DND-41 (cell line): ENCODE results near the gene TBC1D22A.

Experiments
- ATAC-seq: fragments of 200-7000 bp; cut with Tn5 transposase; 3 replicates; pipeline ENCODE4 v1.9.1; 2021; ENCODE audit warnings: low read depth; ENCODE audit not compliant: insufficient read depth
- DNase-seq: peaks from one replicate; pipeline ENCODE4 v3.0.0-alpha.2; 2020
- H2AFZ ChIP-seq: 2 replicates; pipeline ENCODE4 v1.6.0; 2012; ENCODE audit warnings: low read depth, low read length
- H3K27ac ChIP-seq: 2 replicates; pipeline ENCODE4 v1.5.1; 2012; ENCODE audit warnings: low read length, inconsistent platforms
- H3K27me3 ChIP-seq: fragments of 200-600 bp; sonication (generic); 2 replicates; pipeline ENCODE4 v1.6.0; 2012; ENCODE audit warnings: low read length, mild to moderate bottlenecking, inconsistent platforms; ENCODE audit not compliant: insufficient read depth, poor library complexity
- H3K36me3 ChIP-seq: 2 replicates; pipeline ENCODE4 v1.5.1; 2012; ENCODE audit warnings: low read length, inconsistent platforms; ENCODE audit not compliant: insufficient read depth
- H3K4me1 ChIP-seq: 2 replicates; pipeline ENCODE4 v1.5.1; 2012; ENCODE audit warnings: mild to moderate bottlenecking, low read length; ENCODE audit not compliant: insufficient read depth
- H3K4me2 ChIP-seq: 2 replicates; pipeline ENCODE4 v1.6.0; 2012; ENCODE audit warnings: mild to moderate bottlenecking, moderate library complexity, low read length, inconsistent platforms; ENCODE audit not compliant: insufficient read depth
- H3K4me3 ChIP-seq, 2 experiments: fragments of 200-600 bp in 1 of 2; shearing (Covaris generic) in 1 of 2; 2 replicates each; pipeline ENCODE4 v1.5.1; 2012 to 2016; ENCODE audit warnings: inconsistent platforms in 2 of 2, low read length in 2 of 2, mild to moderate bottlenecking in 2 of 2, low read depth in 1 of 2, moderate library complexity in 1 of 2
- H3K79me2 ChIP-seq: 2 replicates; pipeline ENCODE4 v1.6.0; 2012; ENCODE audit warnings: low read length, inconsistent platforms; ENCODE audit not compliant: insufficient read depth
- H3K9ac ChIP-seq: 2 replicates; pipeline ENCODE4 v1.6.0; 2012; ENCODE audit warnings: low read depth, mild to moderate bottlenecking, inconsistent platforms, low read length, moderate library complexity
- H3K9me3 ChIP-seq: 2 replicates; pipeline ENCODE4 v1.5.1; 2012; ENCODE audit warnings: low read length, moderate library complexity, mild to moderate bottlenecking, inconsistent platforms; ENCODE audit not compliant: insufficient read depth, severe bottlenecking
- H4K20me1 ChIP-seq: 2 replicates; pipeline ENCODE4 v1.6.0; 2012; ENCODE audit warnings: low read length; ENCODE audit not compliant: insufficient read depth
- CTCF ChIP-seq: IDR thresholded peaks from 2 replicates; pipeline ENCODE4 v1.5.1; 2012; ENCODE audit warnings: borderline replicate concordance, low read length, moderate library complexity, mild to moderate bottlenecking; ENCODE audit not compliant: poor library complexity, severe bottlenecking; ENCODE audit errors: extremely low read depth
- EZH2 ChIP-seq: IDR thresholded peaks from 3 replicates; pipeline ENCODE4 v1.6.1; 2012; ENCODE audit warnings: borderline replicate concordance, low read depth, mild to moderate bottlenecking, moderate library complexity, low read length, inconsistent platforms; ENCODE audit not compliant: severe bottlenecking

The TBC1D22A gene

DNA sequence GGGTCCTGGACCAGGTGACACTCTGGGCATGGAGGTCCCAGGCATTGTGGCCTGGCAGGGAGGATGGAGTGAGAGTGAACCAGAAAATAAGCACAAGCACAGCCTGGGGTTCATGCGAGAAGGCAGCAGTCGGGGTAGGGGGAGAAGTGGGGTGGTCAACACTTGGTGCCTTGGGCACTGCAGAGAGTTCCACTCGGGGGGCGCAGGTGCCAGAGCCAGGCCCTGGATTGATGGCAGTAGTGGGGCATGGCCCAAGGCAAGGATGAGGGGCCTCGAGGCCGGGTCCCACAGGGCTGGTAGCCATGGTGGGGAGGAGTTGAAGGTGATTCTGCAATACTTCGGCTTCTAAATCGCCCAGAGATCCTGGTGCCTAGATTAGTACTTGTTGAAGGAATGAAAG lies 372.9 kb downstream of the TBC1D22A start:
- TF ChIP-seq EZH2 (no peak), CTCF (no peak)
- no peak overlapping the region for H3K9ac ChIP-seq
- no peaks in the 10 kb centered on the region for H3K79me2 ChIP-seq
- ATAC-seq (no peak), DNase-seq (no peak)
- H3K4me2 ChIP-seq, result no peak overlapping the region
- no peak overlapping the region for H2AFZ ChIP-seq
- H3K9me3 ChIP-seq, result no peaks in the 10 kb centered on the region
- no peaks in the 10 kb centered on the region for H3K4me1 ChIP-seq
- no peaks in the 10 kb centered on the region for H3K36me3 ChIP-seq
- no peaks in the 10 kb centered on the region for H3K27me3 ChIP-seq
- no peak overlapping the region for H3K27ac ChIP-seq
- no peak overlapping the region for H3K4me3 ChIP-seq
- H4K20me1 ChIP-seq, result peaks cover 5% of the 10 kb centered on the region; the same call in 1 of the 2 replicates

DNA sequence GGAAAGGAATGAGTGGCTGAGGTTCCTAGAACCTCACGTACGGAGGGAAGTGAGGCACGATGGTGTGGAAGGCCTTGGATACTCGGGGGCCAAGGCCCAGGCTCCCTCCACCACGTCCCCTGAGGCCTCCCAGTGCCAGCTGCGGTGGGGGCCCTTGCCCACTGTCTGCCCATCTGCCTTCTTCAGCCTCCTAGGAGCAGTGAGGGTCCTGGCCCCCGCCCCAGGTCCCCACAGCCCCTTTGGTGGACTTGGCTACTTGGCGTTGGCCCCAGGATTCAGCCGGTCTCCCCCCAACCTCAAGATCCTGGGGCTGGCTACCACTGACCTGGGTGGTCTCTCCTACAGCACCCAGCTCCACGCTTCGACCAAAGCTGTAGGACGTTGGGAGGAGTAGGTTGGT lies 373.6 kb downstream of the TBC1D22A start:
- H3K27me3 ChIP-seq, result no peaks in the 10 kb centered on the region
- no peak overlapping the region for H3K27ac ChIP-seq
- ATAC-seq, result no peak
- no peaks in the 10 kb centered on the region for H3K36me3 ChIP-seq
- no peak overlapping the region for H3K4me3 ChIP-seq
- no peak for DNase-seq
- no peaks in the 10 kb centered on the region for H3K4me1 ChIP-seq
- TF ChIP-seq CTCF (no peak), EZH2 (no peak)
- no peaks in the 10 kb centered on the region for H3K79me2 ChIP-seq
- no peaks in the 10 kb centered on the region for H3K9me3 ChIP-seq
- H3K4me2 ChIP-seq, result no peak overlapping the region
- H2AFZ ChIP-seq, result no peak overlapping the region
- H4K20me1 ChIP-seq, result peaks cover 4% of the 10 kb centered on the region; the same call in 1 of the 2 replicates
- H3K9ac ChIP-seq, result no peak overlapping the region

DNA sequence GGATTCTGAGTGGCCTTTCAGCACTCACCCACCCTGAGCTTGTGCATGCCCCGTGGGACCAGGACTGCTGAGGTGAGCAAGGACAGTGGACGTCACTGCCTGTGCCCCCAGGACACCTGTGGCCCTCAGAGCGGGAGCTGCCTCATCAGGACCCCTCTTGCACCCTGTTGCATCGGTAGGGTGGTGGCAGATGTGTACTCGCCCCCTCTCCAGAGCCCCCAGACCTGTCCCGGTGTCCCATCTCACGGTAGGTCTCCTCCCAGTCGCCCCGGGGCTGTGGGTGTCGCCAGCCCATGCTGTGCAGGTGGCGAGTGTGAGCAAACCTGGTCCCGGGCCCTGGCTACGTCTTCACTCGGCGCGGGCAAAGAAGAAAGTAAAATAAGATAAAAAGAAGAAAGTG lies 374.2 kb downstream of the TBC1D22A start:
- H4K20me1 ChIP-seq, result peaks cover 3% of the 10 kb centered on the region; the same call in 1 of the 2 replicates

More for the DNA sequence above, 374.2 kb downstream of the TBC1D22A start:
- Histone ChIP-seq H3K36me3 (no peaks in the 10 kb centered on the region), H3K4me2 (no peak overlapping the region), H3K4me3 (no peak overlapping the region), H3K27ac (no peak overlapping the region), H3K27me3 (no peaks in the 10 kb centered on the region), H3K9ac (no peak overlapping the region), H3K79me2 (no peaks in the 10 kb centered on the region), H2AFZ (no peak overlapping the region), H3K9me3 (no peaks in the 10 kb centered on the region), H3K4me1 (no peaks in the 10 kb centered on the region)
- no peak for ATAC-seq
- DNase-seq, result no peak
- TF ChIP-seq CTCF (no peak), EZH2 (no peak)
